Effector CD8-positive, alpha-beta T cell (primary cell): Measurements from ENCODE around the gene EEFSEC.

Source experiments
- DNase-seq: peaks from one replicate; lab custom pipeline; 2025; lab: John Stamatoyannopoulos, UW

The EEFSEC gene

DNA sequence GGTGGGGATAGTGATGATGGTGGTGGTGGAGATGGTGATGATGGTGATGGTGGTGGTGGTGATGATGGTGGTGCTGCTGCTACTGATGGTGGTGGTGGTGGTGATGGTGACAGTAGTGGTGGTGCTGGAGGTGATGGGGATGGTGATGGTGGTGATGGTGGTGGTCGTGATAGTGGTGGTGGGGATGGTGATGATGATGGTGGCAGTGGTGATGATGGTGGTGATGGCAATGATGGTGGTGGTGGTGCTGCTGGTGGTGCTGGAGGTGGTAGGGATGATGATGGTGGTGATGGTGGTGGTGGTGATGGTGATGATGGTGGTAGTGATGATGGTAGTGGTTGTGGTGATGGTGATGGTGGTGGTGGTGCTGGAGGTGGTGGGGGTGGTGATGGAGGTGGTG, 292.1 kb downstream of the EEFSEC start:
- DNase-seq, result no peak

DNA sequence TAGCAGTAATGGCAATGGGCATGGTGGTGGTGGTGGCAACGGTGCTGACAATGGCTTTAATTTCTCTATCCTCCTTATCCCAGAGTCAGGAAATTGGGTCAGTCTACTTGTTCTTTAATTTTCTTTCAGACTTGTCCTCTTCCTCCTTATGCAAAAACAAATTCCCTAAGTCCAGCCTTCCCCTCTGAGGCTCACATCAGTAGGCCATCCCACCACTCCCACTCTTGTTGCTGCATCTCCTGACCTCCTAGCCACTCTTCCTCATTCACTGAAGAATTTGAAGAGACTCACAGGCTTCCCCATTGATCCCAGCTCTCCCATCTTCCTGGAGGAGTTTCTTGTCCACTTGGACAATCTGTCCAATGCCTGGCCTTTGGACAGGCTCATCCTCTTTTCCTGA, 293.5 kb downstream of the EEFSEC start:
- DNase-seq, result no peak

DNA sequence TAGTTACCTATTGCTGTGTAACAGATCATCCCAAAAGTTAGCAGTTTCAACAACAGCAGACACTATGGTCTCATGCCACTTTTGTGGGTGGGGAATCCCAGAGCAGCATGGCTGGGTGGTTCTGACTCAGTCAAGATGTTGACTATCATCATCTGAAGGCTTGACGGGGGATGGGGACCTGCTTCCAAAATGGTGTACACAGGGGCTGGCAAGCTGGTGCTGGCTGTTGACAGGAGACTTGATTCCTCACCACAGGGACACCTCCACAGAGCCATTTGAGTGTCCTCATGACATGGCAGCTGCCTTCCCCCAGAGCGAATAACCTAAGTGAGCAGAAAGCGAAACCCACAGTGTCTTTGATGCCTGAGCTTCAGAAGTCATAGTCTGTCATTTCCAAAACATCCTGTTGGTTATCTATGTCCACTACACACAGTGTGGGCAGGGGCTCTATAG, 294.3 kb downstream of the EEFSEC start:
- DNase-seq, result no peak

DNA sequence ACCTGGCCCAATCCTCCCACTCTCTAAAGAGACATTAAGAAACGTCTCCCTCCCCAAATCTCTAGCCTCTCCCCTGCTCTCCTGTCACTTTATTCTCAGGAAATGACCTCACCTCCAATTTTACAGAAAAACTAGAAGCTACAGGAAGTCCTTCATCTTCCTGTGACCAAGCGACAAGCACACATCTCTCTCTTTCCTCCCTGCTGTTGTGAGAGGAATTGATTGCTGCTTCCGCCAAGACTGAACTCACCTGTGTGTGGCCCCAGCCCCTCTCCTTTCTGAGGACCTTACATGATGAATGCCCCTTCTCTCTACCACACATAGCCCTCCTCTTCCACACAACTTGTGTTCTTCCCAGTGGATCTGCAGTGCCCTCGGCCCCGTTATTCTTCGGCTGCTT, 295.2 kb downstream of the EEFSEC start:
- DNase-seq, result no peak

DNA sequence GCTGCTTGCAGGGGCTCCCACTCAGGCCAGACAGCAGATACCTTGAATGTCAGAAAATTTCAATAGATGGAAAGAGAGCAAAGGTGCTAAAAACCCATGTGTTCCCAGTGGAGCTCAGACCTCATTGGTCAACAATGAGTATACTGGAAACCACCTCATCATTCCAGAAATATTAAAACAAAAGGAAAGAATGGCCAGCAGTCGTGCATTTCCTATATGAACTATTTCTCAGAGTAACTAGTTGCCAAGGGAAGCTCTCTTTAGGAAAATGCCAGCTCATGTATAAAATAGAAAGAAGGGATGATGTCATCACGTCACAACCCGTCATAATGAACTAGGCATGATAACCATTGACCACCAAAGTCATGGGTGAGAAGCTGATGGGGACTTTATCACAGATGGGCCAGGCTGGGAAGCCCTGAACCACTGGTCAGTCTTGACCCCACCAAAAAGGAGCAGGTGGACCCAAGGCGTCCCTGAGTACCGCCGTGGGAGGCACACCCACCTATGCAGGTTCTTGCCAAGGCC, 295.9 kb downstream of the EEFSEC start:
- DNase-seq, result no peak

DNA sequence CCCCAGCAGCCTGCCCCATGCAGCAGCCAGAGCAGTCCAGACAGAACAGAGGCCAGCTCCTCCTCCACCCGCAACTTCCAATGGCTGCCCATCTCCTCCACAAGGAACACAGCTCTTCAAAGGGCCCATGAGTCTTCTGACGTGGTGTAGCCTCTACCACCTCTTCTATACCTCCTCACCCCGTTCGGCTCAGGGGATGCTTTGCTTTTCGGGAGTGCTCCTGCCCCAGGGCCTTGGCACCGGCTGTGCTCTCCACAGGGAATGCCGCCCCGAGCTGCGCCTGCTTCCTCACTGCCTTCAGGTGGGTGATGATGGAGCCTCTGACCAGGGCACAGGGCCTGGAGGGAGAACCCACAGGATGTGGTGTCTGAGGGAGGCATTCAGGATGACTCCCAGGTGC, 298.8 kb downstream of the EEFSEC start:
- no peak for DNase-seq

DNA sequence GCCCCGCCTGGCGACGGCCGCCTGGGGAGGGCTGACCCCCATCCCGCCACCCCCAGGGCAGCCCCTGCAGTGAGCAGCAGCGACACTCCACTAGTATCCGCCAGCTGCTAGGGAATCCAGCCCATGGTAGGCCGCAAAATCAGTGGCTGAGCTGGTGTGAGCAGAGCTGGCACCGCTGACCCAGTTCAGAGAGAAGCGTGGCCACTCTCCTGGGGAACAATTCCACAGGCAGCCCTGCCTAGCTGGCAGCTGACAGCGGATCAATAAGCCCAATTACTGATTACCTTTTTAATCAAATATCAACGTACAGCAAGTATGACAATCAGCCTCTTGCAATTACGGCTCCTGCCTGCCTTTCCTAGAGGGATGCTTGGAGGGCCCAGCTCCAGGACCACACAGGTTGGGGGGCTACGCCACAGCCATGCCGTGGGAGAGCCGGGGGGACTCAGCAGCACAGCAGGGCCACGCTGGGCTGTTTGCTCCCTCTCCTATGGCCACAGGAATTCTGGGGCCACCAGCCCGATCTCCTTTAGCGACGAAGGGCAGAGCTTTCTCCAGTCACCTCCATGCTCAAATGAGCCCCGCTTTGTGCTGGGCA, 299.5 kb downstream of the EEFSEC start:
- DNase-seq, result no peak

DNA sequence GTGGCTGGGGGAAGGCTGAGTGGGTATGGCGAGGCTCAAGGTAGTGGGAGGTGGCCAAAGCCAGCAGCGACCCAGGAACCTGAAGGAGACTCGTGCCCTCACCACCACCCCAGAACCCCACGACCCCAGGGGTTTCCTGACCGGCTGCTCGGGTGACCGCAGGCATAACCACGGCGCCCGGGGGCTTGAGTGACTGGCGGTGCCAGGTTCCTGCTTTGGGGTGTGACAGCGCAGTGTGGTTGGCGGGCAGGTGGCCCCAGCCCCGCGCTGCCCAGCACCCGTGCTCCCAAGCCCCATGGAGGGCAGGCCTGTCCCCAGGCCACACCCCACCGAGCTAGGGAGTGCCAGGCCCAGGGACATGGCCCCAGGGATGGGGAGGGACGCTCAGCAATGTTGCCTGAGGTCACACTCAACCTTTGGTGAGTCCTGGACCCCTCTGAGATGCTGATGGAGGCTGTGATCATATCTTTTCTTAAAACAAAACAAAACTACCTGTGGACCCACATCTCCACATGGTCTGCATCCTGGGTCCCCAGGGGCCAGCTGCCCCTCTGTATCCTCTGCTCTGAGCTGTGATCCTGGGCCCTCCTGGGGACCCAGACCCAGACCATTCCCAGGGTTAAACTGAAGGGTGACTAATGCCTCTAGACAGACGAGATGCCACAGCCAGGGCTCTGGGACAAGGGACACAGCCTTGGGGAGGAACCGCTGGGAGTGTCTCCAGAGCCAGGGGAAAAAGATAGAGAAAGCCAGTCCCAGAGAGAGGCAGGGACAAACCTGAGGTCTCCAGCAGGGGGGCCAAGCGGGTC, 300.4 kb downstream of the EEFSEC start:
- DNase-seq, result no peak

DNA sequence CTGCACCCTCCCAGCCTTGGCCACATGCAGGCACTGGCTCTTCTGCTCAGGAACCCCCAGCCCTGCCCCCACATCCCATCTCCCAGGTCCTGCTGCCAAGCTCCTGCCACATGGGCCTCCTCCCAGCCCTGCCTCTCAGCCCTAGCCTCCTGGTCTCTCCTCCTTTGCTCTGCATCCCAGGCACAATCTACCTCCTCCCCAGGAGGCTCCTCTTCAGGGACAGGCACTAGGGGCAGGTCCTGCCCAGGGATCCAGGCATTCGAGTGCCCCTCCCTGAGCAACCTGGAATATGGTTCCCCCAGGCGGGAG, 301.0 kb downstream of the EEFSEC start:
- DNase-seq, result no peak

DNA sequence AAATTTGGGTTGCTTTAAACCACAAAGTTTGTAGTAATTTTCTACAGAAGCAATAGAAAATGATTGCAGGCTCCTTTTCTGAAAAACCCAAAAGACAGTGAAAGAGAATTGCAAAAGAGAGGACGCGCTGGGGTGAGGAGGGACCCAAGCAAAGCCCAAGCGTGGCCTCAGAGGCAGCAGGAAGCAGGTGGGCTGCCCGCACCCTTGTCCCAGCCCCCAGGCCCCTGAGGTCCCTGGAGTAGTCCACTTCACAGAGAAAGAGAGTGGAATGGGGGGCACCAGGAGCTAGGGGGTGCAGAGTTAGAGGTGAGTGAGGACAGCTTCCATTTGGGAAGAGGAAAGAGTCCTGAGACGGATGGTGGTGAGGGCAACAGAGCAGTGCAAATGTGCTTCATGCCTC, 301.8 kb downstream of the EEFSEC start:
- DNase-seq, result no peak

DNA sequence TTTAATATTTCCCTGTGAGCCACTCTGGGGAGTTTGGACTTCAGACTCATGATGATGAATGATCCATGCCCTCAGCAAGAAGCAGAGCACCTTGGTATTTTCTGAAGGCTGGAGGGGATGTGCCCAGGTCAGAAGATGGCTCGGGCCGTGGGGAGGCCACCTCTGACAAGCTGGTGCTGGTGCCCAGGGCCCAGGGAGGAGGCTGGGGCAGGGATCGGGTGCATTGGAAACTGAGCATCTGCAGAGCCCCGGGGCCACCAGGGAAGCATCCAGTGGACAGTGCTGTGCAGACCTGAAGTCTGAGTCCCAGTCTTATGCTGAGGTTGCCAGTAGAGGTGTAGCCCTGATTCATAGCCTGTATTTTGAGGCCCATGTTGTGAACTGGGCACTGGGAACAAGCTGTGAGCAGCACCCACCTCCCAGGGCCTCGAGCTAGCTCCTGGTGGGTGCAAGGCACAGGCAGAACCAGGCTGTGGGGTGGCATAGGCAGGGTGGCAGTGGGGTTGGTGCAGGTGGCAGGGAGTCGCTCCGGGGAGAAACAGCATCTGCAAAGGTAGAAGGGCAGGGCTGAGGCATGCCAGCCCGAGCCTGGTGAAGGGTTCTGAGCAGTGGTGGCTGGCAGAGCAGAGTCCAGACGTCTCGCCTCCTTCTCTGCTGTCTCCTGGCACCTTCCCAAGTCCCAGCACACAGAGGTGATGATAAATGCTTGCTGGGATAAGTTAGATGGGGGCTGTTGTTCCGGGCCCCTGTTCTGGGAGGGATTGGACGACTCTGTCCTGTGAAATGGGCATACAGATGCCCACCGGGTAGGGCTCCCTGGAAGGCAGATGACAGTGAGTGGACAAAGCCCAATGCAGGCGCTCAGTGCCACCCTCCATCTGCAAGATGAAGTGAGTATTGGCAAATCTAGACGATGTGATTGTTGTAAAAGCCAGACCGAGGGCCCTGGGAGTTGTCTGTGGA, 302.8 kb downstream of the EEFSEC start:
- DNase-seq, result no peak

DNA sequence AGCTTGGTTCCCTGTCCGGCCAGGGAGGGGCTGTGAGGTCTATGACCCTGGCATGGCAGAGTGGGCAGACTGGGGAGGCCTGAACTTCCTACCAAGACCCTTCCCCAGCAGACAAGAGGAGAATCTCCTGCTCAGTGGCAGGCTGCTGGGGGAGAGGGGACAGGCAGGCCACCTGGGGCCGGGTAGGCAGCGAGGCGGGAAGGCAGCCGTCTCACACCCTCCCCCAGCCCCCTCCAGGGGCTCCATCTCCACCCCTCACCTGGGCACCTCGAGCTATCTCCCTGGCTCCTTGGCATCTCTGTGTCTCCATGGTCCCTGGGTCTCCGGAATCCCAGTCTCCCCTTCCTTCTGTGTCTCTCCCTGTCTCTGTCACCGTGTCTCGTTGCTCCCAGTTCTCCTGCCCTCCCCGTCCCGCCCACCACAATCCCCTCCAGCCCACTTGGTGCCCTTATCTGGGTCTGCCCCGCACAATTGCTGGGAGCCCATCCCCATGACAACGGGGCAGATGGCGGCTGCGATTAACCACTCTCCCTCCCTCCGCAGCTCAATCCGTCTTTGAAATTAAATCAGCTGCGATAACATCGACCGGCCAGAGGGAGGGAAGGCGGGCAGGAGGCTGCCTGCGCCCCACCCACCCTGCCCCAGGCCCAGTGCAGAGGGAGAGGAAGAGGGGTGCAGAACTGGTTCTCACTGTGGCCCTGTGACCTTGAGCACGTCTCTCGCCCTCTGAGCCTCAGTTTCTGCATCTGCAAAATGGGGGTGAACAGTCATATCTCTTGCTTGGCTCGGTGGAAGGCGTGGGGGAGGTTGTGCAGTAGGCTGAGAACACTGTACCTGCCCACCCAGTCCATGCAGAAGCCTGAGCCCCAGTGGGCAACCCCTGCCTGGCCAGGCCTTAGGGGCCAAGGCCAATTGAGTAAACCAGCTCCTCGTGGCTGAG, 303.8 kb downstream of the EEFSEC start:
- DNase-seq, result no peak

DNA sequence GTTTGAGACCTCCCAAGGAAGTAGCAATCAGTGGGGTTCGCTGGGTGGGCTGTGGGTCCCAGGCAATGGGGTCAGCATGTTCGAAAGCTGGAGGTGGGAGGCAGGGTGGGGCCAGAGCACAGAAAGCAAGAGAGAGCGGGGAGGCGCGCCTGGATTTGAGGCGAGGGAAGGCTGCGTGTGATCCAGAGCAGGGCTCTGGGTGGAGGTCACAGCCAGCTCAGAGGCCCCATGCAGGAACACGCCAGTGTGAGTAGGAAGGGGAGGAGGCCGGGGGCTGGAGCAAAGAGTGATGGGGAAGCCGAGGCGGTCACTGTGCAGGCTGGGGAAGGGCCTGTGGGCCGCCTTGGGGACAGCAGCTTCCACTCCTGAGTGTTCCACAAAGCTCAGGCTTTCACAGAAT, 304.7 kb downstream of the EEFSEC start:
- no peak for DNase-seq
